Calu3 (cell line): ENCODE data around the gene AWAT2. TPM values are rescaled to one million over a fixed set of nuclear protein-coding genes. Genes with fewer than 3 reads are reported as not detected.

Experiments used
- BruUV-seq: library from RNA; stranded (reverse); fragments of 400-500 nt; replicated peaks from 2 replicates; lab custom pipeline; 2021; lab: Mats Ljungman, UMichigan
- CTCF ChIA-PET: fragments of 300-600 bp; sonication (Branson Sonifier 250); formaldehyde crosslinking; loops from one replicate; lab custom pipeline; 2022; ENCODE audit warnings: antibody characterized with exemption; lab: Charles Lee
- DNase-seq: peaks from one replicate; pipeline ENCODE4 v3.0.0; 2022
- H3K27ac Mint-ChIP-seq: one replicate; pipeline ENCODE4 v1.8.0; 2022; ENCODE audit warnings: mixed read lengths; ENCODE audit not compliant: unreplicated experiment
- H3K27me3 Mint-ChIP-seq: one replicate; pipeline ENCODE4 v1.8.0; 2022; ENCODE audit warnings: mixed read lengths; ENCODE audit not compliant: unreplicated experiment
- H3K36me3 Mint-ChIP-seq: one replicate; pipeline ENCODE4 v1.8.0; 2022; ENCODE audit warnings: mild to moderate bottlenecking, moderate library complexity, mixed read lengths; ENCODE audit not compliant: insufficient read depth, unreplicated experiment
- H3K4me1 Mint-ChIP-seq: one replicate; pipeline ENCODE4 v1.8.0; 2022; ENCODE audit warnings: mild to moderate bottlenecking, low read depth, mixed read lengths; ENCODE audit not compliant: unreplicated experiment
- H3K4me3 Mint-ChIP-seq: one replicate; pipeline ENCODE4 v1.8.0; 2022; ENCODE audit warnings: mild to moderate bottlenecking, low read depth, moderate library complexity, mixed read lengths; ENCODE audit not compliant: unreplicated experiment
- H3K9me3 Mint-ChIP-seq: one replicate; pipeline ENCODE4 v1.8.0; 2022; ENCODE audit warnings: low read depth, mixed read lengths; ENCODE audit not compliant: unreplicated experiment
- CTCF ChIP-seq: fragments of 200-600 bp; IDR thresholded peaks from one replicate; pipeline ENCODE4 v1.8.0; 2022; ENCODE audit warnings: antibody characterized with exemption; ENCODE audit not compliant: unreplicated experiment
- intact Hi-C: fragments of 100-400 bp; cut with micrococcal nuclease; formaldehyde crosslinking; loops from one replicate; pipeline ENCODE4 v1.10.0; 2022; ENCODE audit not compliant: unreplicated experiment
- total RNA-seq: library from RNA; stranded (reverse); gene quantifications from 2 replicates; pipeline ENCODE4 v1.2.3, GENCODE V29; 2022

AWAT2 gene
- total RNA-seq, 1 experiment from 2014 or later, result not detected

GRCh38 chrX:70042399-70043371, 7.1 kb downstream of the AWAT2 start:
- H3K27me3 Mint-ChIP-seq, result no peaks in the 10 kb centered on the region
- H3K4me1 Mint-ChIP-seq, result peaks cover 37% of the 10 kb centered on the region
- no peak for TF ChIP-seq CTCF
- peak overlapping the region; percentile 35 for H3K27ac Mint-ChIP-seq
- no TSS peak for BruUV-seq
- intact Hi-C loops, result no loop called here
- peak; percentile 41 for DNase-seq
- no peaks in the 10 kb centered on the region for H3K36me3 Mint-ChIP-seq
- H3K4me3 Mint-ChIP-seq, result no peak overlapping the region
- CTCF ChIA-PET, result interaction anchor here (0.6 to 1.9 kb wide), 3 partner anchors 9 to 306 kb away, joined by 3 to 6 read pairs (median 4); no protein-coding TSS in a partner anchor
- H3K9me3 Mint-ChIP-seq, result no peaks in the 10 kb centered on the region

- intact Hi-C loops, result no loop called here
- Mint-ChIP-seq H3K27me3 (no peaks in the 10 kb centered on the region), H3K4me1 (peaks cover 35% of the 10 kb centered on the region), H3K9me3 (no peaks in the 10 kb centered on the region), H3K4me3 (no peak overlapping the region), H3K36me3 (no peaks in the 10 kb centered on the region), H3K27ac (no peak overlapping the region)
- CTCF ChIA-PET, result interaction anchor here (0.9 to 1.9 kb wide), 2 partner anchors 9 to 55 kb away, joined by 3 to 6 read pairs; no protein-coding TSS in a partner anchor
- no peak for DNase-seq
- BruUV-seq, result no TSS peak
- no peak for TF ChIP-seq CTCF
Measured at GRCh38 chrX:70041993-70042392, 7.7 kb downstream of the AWAT2 start.

- Mint-ChIP-seq H3K4me1 (peaks cover 22% of the 10 kb centered on the region), H3K27ac (no peak overlapping the region), H3K36me3 (no peaks in the 10 kb centered on the region), H3K9me3 (no peaks in the 10 kb centered on the region), H3K4me3 (no peak overlapping the region), H3K27me3 (no peaks in the 10 kb centered on the region)
- intact Hi-C loops, result no loop called here
- TF ChIP-seq CTCF, result no peak
- no TSS peak for BruUV-seq
- CTCF ChIA-PET, result interaction anchor here (0.6 to 0.7 kb wide), 2 partner anchors 52 to 615 kb away, joined by 3 to 6 read pairs; no protein-coding TSS in a partner anchor
- no peak for DNase-seq
Measured at GRCh38 chrX:70039758-70040157, 10.0 kb downstream of the AWAT2 start.

GRCh38 chrX:70038951-70039350, 10.8 kb downstream of the AWAT2 start:
- BruUV-seq, result no TSS peak
- Mint-ChIP-seq H3K4me1 (peaks cover 18% of the 10 kb centered on the region), H3K9me3 (no peaks in the 10 kb centered on the region), H3K36me3 (no peaks in the 10 kb centered on the region), H3K27ac (no peak overlapping the region), H3K27me3 (no peaks in the 10 kb centered on the region), H3K4me3 (no peak overlapping the region)
- DNase-seq, result no peak
- no peak for TF ChIP-seq CTCF
- intact Hi-C loops, result no loop called here
- CTCF ChIA-PET, result interaction anchor here (0.6 to 0.7 kb wide), 2 partner anchors 51 to 59 kb away, joined by 5 to 6 read pairs; no protein-coding TSS in a partner anchor
